HG02938 (cell line): ENCODE results near the gene SEC24B.
A peak's percentile ranks its signal among the peaks of the same experiment; 100 is the strongest.

Source experiments
- ATAC-seq: cut with Tn5 transposase; IDR thresholded peaks from one replicate; pipeline ENCODE4 v1.9.1; 2021; ENCODE audit warnings: mild to moderate bottlenecking, moderate library complexity; ENCODE audit not compliant: unreplicated experiment

SEC24B gene

DNA sequence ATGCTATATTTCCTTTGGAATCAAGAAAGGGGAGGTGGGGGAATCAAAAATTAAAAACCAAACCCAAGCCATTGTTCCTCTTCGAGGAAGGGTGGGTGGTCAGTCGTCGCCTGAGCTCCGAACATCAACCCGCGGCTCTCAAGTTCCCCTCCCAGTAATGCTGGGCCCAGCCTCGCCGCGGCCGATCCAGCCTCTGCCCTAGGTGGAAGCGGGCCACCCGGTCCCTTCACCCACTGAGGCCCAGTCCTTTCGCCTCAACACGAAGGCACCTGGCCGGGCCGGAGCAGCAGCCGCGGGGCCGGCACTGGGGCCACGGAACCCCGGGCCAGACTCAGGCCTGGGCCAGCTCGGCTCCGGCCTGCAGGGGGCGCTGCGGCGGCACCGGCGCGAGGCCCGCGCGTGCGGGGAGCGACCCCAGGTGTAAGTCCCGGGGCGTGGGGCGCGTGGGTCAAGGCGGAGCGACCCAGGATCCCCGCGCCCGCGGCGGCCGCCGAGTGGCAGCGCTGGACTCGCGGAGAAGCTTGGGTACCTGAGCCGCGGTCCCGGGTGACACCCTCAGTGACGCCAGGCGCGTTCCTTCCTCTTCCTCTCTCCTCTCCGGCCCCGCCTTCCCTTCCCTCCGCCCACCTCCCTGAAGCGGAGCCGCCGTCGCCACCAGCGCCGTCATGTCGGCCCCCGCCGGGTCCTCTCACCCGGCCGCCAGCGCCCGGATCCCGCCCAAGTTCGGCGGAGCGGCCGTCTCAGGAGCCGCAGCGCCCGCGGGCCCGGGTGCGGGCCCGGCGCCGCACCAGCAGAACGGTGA lies at the start of gene SEC24B:
SEC24B (plus strand) TSS at position 611 of the 802 bp plus-strand sequence; CDS start at position 666, 55 bp downstream.
- peak; percentile 89 for ATAC-seq

DNA sequence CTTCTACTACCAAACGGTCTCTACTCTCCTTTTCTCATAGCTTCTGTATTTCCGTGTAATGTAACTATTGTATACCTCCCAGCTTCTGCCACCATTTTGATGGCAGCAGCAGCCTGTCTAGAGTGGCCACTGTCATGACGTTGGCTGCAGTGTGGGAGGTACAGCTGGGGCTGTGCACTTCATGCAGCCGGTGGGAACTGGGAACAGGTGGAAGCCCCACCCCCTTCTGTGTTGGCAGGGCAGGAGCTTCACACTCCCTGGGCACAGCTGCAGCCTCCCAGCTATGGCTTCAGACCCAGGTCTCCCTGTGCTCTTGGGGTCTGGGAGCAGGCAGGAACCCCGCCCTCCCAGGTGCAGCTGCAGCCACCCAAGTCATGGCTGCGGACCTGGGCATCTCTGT lies 49.8 kb upstream of the SEC24B start:
- no peak for ATAC-seq

DNA sequence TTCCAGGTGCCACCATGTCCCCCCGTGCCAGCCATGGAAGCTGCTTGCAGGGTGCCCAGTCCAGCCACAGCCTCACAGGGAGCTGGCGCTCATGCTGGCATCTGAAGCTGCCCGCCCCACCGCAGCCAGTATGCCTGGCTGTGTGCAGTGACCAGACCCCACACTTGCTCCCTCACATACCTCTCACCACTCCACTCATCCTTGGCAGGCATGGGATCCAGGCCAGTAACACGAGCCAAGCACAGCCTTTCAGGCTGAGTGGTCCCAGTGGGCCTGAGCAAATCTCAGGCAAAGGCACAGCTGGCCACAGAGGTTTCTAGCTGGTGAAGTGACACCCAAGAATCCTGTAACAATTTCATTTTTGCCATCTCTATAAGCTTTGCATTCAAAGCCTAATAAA lies 48.4 kb upstream of the SEC24B start:
- ATAC-seq: no peak

DNA sequence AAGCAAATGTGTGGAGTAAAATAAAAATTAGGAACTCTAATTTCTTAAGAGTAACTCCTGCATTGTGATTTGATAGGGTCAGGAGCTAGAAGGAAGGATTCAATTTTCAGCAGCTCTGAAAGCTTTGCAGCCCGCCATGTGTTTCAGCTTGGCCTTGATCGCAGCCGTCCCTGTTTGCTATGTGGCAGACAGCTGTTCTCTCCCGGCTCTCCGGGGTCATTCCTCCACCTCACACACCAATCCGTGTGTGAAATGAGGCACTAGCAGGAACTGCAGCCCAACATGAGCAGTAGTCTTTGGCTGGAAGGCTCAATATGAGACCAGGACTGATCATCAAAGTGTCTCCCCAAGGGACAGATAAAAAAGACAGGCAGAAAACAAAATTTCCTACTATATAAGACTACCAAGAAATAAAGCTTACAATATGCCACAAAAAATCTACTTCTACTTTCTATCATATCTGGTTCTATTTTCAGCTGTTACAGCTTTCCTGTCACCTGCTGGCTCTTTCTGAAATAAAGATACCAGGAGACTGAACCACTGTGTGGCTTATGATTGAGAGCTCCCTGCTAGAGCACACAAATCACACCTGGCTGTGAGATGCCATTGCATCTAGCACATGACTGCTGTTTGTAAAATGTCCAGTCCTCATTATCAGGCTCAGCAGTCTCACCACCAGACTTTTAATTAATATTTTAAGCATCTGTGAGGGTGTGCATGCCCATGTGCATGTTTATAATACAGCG lies 44.1 kb upstream of the SEC24B start:
- no peak for ATAC-seq

DNA sequence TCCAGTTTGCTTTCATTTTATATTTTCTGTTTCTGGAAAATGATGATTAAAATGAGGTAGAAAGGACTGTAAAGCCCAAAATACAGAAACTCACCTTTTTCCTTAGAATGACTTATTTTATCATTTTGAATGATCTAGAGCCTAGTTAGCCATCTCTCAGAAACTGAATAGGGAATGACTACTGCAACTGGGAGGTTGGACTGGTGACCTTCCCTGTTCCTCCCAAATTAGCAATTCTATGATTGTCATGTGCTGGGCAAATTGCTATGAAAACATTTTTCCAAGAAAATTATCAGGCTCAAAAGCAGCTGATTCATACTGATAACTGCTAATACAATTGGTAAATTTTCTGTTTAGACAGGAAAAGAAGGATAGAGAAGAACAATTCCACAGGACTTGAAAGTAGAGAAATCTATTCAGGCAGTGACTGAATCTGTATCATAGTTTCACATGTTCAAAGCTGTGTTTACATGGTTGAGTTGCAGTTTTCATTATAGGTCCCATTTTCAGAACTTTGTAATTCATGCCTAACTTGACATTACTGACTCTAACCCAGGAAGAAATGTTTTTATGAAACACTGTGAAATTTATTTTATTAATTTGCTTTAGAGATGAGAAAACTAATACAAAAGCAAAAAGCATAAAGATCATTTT lies 43.4 kb upstream of the SEC24B start:
- no peak for ATAC-seq

DNA sequence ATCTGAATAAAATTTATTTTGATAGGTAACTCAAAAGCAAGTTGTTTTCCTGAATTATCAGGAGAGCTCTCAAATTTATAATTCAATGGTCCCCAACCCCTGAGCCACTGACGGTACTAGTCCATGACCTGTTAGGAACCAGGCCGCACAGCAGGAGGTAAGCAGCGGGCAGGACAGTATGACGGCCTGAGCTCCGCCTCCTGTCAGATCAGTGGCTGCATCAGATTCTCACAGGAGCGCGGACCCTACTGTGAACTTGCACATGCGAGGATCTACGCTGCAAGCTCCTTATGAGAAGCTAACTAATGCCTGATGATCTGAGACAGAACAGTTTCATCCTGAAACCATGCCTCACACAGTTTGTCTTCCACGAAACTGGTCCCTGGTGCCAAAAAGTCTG lies 37.9 kb upstream of the SEC24B start:
- no peak for ATAC-seq

DNA sequence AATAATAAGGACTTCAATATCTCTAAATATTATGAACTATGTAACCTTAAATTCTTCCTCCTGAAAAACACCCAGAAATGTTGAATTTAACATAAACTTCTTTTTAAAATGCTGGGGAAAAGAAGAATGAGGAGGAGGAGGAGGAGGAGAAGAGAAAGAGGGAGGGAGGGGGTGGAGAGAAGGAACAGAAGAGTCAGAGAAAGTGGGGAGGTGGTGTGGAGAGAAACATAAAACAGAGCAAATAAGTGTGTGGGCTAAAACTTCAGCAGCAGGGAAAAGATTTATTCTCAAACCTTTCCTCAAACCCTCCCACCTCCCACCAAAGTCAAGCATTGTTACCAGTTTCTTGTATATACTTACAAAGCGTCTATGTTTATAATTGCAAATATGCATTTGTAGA lies 34.7 kb upstream of the SEC24B start:
- no peak for ATAC-seq

DNA sequence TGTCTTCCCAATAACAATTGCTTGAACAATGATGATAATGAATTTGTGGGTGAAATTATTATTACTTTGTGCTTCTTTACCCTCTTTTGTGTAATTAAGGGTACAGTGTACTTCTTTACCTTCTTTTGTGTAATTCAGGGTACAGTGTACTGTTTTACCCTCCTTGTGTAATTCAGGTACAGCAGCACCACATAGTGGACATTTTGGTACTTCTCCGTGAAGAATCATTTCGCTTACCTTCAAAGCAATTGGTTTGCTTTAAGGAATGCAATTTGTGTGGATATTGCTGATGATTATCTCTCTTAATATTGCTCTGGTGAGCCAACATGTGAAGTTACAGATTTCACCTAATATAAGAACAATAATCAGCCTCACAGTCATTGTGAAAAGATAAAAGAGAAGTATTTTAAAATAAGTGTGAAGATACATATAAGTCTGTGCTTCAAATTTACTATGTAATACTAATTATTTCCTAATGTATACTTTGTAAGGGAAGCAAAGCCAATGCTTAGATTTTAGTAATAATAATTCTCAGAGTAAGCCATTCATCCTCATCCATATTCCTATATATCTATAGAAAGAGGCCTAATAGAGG lies 27.2 kb upstream of the SEC24B start:
- peak; percentile 86 for ATAC-seq

DNA sequence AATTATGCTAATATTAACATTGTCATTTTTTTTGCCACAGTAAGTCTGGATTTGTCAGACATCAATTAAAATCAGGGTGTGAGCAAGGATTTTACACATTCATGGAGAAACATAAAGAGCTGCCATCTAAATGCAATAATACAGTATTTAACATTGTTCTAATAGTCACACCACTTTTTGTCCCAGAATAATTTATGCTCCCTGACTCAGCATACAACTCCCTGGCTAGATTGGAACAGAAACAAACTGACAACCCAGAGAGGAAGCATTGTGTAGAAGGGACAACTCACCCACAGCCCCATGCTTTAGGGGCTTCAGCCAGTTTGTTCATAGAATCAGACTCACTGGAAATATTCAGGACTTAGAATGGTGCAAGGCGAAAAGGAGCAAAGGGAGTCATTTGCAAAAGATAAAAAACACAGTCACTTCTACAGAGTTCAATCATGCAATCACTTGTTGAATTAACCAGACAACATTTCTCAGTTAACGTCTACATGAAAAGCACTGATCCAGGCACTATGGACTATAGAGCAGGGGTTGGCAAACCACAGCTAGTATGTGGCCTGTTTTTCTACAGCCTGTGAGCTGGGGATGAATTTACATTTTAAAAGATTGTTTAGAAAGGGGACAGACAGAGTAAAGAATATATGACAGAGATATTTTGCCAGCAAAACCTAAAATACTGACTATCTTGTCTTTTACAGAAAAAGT lies 26.4 kb upstream of the SEC24B start:
- no peak for ATAC-seq

DNA sequence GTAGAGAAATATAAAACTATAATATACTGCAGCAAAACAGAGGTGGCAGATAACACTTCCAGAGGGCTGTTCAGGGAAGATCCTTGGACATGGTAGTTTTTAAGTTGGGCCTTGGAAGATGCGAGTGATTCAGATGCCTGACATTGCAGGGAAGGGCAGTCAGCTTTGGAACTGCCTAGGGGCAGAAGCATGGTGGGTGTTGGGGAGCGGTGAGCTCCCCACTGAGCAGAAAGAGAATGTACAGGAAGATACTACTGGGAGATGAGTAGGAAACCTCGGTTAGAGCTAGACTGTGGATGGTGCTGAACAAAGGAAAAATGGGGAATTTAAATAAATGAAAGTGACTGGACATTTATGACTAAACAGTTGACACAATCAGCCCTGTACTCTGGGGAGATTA lies 24.9 kb upstream of the SEC24B start:
- no peak for ATAC-seq

DNA sequence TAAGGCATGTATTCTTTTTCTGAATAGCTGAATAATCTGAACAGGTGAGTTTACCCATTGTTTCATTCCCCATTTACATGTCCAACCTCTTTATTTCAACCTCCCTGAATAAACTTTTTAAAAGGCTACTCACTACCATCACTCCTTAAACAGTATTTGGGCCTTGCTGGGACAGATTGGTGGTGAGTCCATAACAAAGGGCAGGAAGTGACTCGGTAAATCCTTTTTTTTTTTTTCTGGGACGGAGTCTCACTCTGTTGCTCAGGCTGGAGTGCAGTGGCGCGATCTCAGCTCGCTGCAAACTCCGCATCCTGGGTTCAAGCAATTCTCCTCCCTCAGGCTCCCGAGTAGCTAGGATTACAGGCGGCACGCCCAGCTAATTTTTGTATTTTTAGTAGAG lies 23.4 kb upstream of the SEC24B start:
- no peak for ATAC-seq

DNA sequence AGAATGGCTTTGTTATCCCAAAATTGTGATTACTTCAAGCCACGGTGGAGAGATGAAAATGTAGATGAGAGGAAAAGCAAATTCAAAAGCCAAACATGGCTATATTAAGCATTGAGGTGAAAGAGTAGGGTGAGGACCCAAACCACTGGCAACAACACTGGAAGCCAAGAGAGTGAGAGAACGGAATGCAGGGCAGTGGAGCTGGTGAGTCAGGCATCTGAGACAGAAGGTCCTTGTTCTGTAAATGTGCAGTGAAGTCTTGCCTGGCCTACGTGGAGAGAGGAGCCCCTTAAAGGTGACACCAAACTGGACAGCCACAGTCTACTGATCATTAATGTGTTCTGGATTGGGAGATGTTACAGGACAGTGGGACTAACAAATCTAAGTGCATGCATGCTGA lies 22.8 kb upstream of the SEC24B start:
- ATAC-seq: no peak

DNA sequence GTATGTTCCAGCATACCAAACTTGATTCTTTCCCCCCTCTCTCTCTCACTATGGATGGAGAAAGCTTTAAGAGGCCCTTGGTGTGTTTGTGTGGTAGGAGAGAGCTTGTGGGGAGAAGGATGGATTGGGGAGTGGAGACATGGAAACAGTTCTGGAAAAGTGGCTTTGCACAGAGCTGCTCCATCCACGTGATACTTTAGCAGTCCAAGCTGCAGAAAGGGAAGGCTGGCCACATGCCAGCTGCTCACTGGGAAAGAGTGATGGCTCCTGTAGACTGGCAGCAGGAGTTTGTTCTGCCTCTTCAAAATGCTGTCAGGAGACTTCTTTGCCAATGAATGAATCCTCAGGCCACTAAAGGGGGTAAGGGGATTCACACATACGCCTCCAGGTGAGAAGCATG lies 21.7 kb upstream of the SEC24B start:
- ATAC-seq: no peak

DNA sequence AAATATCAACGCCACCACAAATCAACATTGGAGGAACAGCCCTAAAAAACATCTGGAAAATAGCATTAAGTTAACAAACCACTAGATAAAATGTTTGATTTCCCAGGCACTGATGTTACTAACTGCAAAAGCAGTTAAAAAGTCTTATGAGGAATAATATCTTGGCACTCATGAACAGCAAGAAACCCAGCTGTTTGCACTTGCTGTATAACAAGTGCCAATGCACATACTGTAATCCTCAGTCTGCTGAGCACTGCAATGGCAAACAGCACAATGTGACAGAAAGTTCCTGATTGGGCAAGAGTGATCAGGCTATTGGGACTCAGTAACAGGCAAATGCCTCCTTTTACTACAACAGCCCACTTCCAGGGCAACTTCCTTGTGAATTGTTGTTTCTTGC lies 20.8 kb upstream of the SEC24B start:
- ATAC-seq: no peak

DNA sequence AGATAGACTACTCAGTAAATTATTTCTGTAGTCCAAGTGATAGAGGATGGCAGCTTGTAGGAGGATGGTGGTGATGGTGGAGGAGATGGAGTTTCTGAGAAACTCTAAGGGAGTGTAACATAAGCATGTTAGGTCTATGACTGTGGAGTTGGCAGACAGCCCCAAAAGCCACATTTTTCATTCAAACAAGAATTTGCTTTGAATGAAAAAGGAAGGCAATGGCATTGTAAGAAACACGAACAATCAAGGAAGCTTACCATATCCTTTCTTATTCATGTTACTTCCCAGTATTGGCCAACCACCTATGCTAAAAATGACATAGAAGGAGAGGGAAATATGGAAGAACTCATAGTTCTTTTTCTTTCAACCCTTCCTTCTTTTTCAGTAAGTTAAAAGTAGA lies 18.7 kb upstream of the SEC24B start:
- ATAC-seq: no peak

DNA sequence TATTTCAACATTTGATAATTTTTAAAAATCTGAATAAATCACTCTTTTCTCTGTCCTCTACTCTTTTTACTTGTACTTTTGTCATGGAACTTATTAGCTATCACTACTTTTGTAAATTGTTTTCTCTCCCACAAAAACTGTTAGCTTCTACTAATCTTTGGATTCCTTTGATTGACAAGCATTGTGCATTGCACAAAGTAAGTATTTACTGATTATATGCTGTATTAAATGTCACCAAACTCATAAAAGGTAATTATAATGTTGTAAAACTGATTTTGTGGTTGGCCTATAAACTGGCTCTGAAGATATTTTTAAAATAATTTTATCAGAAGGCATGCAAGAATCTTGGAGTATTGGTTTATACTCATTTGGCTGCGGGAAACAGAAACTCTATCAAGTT lies 15.0 kb upstream of the SEC24B start:
- no peak for ATAC-seq

DNA sequence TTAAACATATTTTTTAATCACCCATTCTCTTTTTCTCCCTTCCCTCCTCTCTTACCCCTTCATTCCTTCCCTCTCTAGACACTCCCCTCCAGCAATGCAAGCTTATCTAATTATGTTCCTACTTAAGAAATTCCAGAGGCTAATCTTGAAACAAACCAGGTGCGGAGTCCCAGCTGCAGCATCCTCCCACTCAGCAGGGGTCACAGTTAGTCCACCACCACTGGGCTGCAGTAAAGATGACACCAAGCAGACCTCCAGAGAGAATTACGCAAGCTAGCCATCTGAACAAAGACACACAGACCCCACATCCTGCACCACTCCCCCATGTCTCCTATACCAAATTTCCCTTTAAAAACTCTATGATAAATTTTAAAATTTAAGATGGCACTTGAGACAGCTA lies 13.9 kb upstream of the SEC24B start:
- ATAC-seq: no peak

DNA sequence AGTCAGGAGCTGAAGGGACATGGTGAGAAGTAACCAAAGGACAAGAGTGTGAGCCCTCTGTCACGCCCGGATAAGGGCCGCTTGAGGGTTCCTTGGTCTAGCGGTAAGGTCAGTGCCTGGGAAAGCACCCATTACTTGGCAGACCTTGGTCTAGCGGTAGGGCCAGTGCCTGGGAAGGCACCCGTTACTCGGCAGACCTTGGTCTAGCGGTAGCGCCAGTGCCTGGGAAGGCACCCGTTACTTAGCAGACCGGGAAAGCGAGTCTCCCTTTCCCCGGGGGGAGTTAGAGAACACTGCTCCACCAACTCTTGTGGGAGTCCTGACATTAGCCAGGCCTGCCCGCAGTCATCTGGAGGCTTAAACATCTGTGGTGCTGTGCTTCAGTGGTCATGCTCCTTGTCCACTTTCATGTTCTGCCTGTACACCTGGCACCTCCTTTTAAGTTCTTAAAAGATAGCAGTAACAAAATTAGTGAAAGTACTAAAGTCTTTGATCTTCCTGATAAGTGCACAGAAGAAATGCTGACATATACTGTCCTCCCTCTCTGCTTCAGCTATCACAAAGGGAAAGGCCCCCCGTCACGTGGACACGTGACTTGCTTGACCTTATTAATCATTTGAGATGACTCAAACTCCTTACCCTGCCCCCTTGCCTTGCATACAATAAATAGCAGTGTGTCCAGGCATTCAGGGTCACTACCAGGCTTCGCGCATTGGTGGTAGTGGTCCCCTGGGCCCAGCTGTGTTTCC lies 9.3 kb upstream of the SEC24B start:
- ATAC-seq: no peak

DNA sequence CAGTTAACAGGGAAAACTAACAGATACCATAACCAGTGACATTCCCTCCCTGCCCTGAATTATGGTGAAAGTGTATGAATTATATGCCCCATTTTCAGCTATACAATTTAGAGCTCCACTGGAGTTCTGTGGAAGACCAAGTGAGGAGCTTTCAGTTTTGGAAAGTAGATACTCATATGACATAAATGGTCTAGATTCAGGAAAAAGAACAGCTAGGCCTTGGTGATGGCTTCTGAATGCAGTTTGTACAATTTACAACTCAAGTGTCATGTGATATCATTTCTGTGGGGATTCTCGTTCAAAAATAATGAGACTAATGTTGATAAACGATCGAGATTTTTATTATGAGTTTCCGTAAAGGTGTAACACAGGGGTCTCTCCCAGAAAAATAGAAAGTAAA lies 8.2 kb upstream of the SEC24B start:
- ATAC-seq: no peak

DNA sequence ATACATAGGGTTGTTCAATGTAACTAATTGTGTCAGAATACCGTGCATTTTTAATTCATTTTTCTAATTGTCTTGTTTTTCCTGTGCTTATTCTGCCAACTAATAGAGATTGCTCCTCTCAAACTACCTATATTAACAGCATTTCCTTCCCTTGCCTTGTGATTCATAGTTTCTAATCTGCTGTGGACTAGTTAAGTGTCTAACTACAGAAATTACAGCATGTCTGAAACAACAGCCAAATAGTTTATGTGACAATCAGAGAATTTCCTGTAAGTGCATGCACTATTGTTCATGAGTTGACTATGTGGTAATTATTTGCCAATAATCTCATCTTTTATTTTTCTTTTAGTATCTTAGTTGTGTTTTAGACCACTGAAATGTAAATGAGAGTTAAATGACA lies 4.1 kb upstream of the SEC24B start:
- no peak for ATAC-seq
